Cardiac fibroblast (primary cell): ENCODE measurements around the gene KIAA0232.
A peak's percentile ranks its signal among the peaks of the same experiment; 100 is the strongest.

Experiments
- DNase-seq, 2 donors: peaks; one replicate each; pipeline versions ENCODE4 v3.0.0 to v3.0.0-alpha.2; 2010; ENCODE audit warnings: low read depth in 2 of 2
- H3K4me3 ChIP-seq, 2 donors: replicated peaks in 1 of 2; 1 replicate in 1 of 2; 2 replicates in 1 of 2; pipeline ENCODE4 v1.5.1; 2011; ENCODE audit warnings: low read depth in 2 of 2, low read length in 2 of 2, mild to moderate bottlenecking in 2 of 2, moderate library complexity in 1 of 2
- CTCF ChIP-seq: IDR thresholded peaks from one replicate; pipeline ENCODE4 v1.5.1; 2011; ENCODE audit warnings: low read depth, mild to moderate bottlenecking, low read length, inconsistent platforms

KIAA0232 gene

GRCh38 chr4:6742507-6742906 lies 40.0 kb upstream of the KIAA0232 start:
- no peak for DNase-seq
- no peak for TF ChIP-seq CTCF
- no peak overlapping the region for H3K4me3 ChIP-seq

GRCh38 chr4:6742989-6743388 lies 39.5 kb upstream of the KIAA0232 start:
- TF ChIP-seq CTCF: no peak
- no peak overlapping the region for H3K4me3 ChIP-seq

GRCh38 chr4:6746721-6747293 lies 35.7 kb upstream of the KIAA0232 start:
- no peak overlapping the region for H3K4me3 ChIP-seq
- peak in 1 of 2 donors; percentile 28 for DNase-seq
- no peak for TF ChIP-seq CTCF

More at GRCh38 chr4:6742989-6743388, 39.5 kb upstream of the KIAA0232 start:
- no peak for DNase-seq

- DNase-seq: peak in 1 of 2 donors; percentile 34
- no peak overlapping the region for H3K4me3 ChIP-seq
- no peak for TF ChIP-seq CTCF
These were observed 35.1 kb upstream of the KIAA0232 start for GRCh38 chr4:6747294-6748051.

GRCh38 chr4:6748286-6748685 lies 34.2 kb upstream of the KIAA0232 start:
- no peak overlapping the region for H3K4me3 ChIP-seq
- DNase-seq: no peak
- no peak for TF ChIP-seq CTCF

GRCh38 chr4:6749340-6750171 lies 33.0 kb upstream of the KIAA0232 start:
- no peak overlapping the region for H3K4me3 ChIP-seq
- no peak for TF ChIP-seq CTCF

More at GRCh38 chr4:6749340-6750171, 33.0 kb upstream of the KIAA0232 start:
- peak; percentile 40 to 44 for DNase-seq
